Right lobe of liver (tissue), 4 donors: ENCODE measurements around the gene AKAP10.

Experiments used
- POLR2A ChIP-seq: fragments of 450-650 bp; IDR thresholded peaks from one replicate; pipeline ENCODE4 v1.6.1; 2017; ENCODE audit warnings: antibody characterized with exemption, mild to moderate bottlenecking
- TF ChIP-seq, protein P1 (sequence below), 4 donors: fragments of 200-600 bp in 3 of 4; fragments of 450-650 bp in 1 of 4; IDR thresholded peaks; one replicate each; pipeline versions ENCODE4 v1.5.1 to v1.8.0; 2016 to 2022; ENCODE audit warnings: antibody characterized with exemption in 4 of 4, mild to moderate bottlenecking in 2 of 4
- donor health status: DM: no; HTN: no; CAD: no.
- donor health status: DM: no; HTN: no; CAD: no.
- donor health status: DM: no; HTN: yes; CAD: no.

DNA sequence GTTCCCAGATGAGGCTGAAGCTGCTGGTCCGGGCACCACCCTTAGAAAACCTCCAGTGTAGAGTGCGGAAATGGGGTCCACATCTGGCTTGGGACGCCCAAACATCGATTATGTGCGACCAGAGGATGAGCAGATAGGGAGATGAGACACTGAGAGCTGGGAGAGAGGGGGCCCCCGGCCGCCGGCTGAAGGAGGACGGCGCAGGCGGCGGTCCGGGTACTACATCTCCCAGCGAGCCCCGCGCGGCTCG, 31.3 kb upstream of the AKAP10 start:
- TF ChIP-seq, protein P1, sequence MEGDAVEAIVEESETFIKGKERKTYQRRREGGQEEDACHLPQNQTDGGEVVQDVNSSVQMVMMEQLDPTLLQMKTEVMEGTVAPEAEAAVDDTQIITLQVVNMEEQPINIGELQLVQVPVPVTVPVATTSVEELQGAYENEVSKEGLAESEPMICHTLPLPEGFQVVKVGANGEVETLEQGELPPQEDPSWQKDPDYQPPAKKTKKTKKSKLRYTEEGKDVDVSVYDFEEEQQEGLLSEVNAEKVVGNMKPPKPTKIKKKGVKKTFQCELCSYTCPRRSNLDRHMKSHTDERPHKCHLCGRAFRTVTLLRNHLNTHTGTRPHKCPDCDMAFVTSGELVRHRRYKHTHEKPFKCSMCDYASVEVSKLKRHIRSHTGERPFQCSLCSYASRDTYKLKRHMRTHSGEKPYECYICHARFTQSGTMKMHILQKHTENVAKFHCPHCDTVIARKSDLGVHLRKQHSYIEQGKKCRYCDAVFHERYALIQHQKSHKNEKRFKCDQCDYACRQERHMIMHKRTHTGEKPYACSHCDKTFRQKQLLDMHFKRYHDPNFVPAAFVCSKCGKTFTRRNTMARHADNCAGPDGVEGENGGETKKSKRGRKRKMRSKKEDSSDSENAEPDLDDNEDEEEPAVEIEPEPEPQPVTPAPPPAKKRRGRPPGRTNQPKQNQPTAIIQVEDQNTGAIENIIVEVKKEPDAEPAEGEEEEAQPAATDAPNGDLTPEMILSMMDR (IDR thresholded peaks at IDR 0.05), result no peak
- TF ChIP-seq POLR2A, result no peak
